Measurements from ENCODE around the gene MAP1LC3B2.

GRCh38 chr12:116534311-116535121 lies 24.7 kb upstream of the MAP1LC3B2 start:
- TF ChIP-seq CTCF (IDR thresholded peaks at IDR 0.05) (no peak), POLR2A (IDR thresholded peaks at IDR 0.05) (no peak)
